GM21447 (cell line): ENCODE results near the gene SH3GL1.
"Not testable (repeated sequence)": the region's sequence is repeated elsewhere in the genome, so short reads cannot be mapped to it uniquely, and the experiment has no call there.

ENCODE experiments used
- ATAC-seq: cut with Tn5 transposase; IDR thresholded peaks from one replicate; pipeline ENCODE4 v1.9.1; 2021; ENCODE audit not compliant: unreplicated experiment

SH3GL1 gene

DNA sequence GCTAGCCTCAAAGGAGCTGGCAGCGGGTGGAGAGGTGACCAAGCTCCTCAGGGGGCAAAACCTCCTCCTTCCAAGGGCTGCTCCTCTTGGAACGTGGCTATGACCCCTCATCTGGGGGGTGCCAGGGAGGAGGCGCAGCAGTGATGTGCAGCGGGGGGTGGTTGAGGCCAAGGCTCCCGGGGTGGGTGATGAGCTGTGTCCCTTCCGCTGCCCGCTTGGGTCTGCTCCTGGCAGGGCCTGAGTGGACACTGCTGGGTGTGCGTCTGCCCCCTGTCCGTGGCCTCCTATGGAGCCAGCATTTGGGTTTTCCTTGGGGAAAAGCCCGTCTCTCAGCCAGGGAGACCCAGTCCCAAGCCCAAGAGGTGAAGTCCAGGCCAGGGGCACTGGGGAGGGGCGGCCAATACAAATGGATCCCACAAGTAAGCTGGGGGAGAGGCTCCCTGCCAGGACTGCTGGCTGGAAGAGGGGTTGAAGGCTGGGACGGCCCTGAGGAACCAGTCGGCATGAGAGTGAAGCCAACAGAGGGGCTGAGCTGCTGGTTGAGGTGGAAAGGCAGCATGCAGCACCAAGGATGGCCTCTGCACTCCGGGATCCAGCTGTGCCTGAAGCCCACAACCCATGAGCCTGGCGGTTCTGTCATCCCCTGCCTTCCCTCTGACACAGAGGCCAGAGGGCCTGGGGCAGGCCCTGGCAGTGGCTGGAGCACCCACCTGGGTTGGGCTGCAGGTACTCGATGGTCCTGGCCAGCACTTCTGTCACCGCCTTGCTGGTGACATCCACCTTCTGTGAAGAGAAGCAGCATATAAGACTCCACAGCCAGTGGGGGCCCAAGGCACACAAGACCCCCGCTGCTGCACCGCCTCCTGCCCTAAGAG, 34.3 kb downstream of the SH3GL1 start:
- ATAC-seq, result no peak

DNA sequence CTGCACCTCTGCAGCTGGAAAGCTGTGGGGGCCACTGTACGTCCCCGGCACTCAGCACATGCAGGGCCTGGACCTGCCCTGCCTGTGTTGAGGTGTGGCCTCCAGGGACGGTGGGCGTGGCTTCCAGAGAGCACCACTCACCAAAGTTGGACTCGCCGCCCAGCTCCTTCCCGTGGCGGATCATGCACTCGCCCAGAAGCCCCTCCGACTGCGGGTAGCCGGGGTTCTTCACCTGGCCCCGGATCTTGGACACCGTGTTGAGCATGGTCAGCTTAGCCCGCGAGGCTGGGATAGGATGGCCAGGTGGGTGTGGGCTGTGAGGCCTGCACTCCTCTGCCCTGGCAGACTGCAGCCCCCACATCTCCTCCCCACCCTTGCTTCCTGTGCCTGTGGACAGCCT, 35.0 kb downstream of the SH3GL1 start:
- no peak for ATAC-seq

DNA sequence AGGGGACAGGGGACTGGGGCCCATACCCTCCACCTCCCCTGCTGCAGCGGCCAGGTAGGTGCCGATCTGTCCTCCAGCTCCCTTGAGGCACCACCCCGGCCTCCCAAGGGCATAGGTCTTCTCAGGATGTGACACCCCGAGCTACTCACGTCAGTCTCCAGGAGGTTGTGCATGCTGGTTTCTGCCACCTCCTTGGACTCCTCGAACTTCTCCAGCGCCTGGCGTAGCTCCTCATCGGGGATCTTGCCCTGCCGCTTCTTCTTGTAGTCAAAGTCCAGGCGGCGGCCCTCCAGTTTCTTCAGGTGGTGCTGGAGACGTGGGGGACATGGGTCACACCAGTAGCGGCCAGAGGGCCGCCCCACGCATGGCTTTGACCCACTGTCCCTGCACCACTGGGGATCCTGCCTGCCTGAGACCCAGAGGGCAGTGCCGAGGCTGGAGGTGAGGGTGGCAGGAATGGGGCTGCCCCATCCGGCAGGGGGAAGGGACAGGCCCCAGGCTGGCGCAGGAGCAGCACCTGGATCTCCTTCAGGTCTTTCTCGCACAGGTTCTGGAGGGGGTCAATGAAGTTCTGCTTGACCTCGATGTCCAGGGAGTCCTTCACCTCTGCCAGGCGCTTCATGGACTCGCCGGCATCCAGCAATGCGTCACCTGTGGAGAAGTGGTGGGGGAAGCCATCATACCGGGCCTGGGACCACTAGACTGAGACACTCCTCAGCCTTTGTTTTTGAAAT, 36.6 kb downstream of the SH3GL1 start:
- ATAC-seq, result no peak

DNA sequence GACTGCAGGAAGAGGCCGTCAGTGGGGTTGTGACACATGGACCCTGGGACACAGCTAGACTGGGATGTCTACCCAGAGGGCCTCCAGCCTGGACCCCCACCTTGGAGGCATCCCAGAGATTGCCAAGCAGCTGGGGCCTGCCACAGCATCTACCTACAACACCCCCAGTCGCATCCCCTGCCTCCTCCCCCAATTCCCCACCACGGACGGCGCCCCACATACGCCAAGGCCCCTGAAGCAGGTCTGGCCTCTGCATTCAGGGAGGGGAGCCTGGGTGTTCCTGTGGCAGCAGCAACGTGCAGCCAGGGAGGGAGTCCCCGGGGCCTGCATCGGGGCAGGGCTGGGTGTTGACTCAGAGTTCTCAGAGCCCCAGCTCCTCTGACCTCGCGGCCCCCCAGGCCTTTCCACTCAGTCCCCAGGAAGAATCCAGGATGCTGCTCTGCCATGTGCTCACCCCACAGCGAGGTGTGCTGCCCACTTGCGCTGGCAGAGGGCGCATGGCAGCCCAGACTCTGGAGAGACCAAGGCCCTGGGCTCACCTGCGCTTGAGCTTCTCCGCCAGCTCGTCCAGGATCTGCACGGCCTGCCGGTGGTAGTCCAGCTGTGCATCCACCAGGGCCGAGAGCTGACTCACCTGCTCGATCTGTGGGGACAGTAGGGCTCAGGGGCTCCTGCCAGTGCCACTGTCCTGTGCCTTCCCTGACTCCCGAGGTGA, 37.4 kb downstream of the SH3GL1 start:
- no peak for ATAC-seq

DNA sequence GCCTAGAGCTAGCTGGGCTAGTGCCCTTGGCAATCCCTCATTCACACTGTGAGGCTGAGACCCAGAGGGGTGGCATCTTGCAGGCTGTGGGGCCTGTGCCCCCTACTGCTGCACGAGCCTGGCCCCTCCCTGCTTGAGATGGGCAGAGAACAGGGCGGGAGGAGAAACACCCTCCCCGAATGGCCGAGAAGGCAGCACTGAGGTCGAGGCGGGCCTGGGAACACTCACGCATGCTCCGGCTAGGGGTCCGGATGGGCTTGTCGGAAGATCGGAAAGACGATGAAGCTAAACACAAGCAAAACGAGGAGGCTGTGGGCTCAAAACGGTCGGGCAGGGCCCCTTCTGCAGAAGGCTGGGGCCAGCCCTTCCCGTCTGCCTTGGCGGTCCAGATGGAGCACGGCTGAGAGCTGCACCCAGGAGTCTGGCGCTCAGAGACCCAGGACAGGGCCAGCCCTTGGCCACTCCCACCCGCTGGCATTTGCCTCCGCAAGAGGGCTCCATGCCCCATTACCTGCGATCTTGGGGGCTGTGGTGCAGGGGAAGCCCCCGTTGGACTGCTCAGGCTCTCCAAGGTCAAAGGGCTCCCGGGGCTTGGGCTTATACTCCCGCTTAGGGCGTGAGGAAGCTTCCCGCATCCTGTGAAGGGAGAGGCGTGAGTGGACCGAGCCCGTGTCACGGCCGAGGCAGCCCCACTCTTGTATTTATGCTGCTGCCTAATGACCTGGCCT, 38.1 kb downstream of the SH3GL1 start:
- ATAC-seq, result no peak

DNA sequence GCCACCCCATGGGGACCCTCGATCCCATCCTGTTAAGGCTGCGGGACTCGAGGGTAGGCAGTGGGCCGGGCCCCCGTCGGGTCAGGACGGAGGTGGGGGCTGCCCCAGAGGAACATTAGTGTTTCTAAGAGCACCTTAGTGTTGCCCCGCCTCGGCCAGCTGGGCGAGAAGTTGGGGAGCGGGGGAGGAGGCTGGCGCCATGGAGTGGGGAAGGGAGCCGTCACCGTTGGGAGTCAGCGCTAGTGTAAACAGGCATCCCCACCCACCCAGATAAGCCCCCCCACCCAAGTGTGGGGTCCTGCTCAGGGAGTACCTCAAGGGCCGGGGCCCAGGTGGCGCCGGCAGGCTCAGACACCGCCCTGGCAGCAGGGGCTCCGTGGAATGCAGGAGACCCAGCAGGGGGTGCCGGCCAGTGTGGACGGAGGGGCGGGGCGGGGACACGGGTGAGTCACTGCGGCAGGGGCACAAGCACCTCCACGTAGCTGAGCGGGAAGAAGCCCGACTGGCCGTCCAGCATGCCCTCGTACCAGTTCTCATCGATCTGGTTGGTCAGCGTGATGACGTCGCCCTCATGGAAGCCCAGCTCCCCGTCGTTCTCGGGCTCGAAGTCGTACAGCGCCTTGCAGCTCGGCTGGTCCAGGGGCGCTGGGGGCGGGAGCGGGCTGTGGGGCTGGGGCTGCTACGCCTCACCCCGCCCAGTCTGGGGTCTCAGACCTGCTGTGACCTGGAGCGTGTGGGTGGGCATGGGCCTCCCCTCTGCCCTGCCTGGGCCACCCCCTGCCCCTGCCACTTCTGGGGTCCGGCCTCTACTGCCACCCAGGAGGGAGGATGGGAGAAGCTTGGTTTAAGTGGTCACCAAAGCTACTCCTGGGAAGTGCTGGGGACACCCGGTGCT, 38.9 kb downstream of the SH3GL1 start:
- no peak for ATAC-seq

GRCh38 chr19:4360641-4361151, 39.7 kb downstream of the SH3GL1 start:
- ATAC-seq, result no peak

GRCh38 chr19:4360081-4360569, 40.2 kb downstream of the SH3GL1 start:
- no peak for ATAC-seq

- ATAC-seq, result no peak
Observed at GRCh38 chr19:4359627-4360000, 40.7 kb downstream of the SH3GL1 start.

DNA sequence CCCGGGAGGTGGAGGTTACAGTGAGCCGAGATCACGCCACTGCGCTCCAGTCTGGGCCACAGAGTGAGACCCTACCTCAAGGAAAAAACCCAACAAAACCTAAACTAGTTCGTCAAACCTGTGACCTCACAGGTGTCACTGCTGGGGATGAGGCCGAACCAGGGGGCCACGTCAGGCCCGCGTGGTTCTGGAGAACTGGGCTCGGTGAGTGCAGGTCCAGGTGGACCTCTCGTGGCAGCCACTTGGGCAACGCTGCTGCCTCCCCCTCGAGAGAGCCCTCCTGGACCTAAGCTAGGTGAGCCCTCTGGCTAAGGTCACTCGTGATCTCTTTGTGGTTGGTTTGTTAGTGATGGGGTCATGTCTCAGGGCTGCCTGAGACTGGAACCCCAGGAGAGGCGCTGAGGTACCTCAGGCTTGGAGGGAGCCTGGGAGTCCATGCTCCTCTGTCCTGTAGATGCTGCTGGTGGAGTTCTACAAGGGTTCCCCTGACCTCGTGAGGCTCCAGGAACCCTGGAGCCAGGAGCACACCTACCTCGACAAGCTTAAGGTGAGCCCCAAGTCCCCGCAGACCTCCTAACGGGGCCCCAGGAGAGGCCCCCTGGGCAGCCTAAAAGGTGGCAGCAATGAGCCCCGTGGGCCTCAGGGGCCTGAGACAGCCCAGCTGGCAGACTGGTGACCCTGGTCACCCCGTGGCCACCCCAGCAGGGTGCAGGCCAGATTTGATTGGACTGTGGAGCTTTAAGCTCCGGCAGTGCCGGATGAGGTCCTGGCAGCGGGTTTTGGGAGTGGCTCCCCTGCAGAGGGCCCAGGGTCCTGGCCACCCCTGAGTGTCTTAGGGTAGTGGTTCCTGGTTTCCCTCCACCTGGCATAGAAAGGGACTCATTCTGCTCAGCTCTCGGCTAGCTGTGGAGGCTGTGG, 41.4 kb downstream of the SH3GL1 start:
- no peak for ATAC-seq

- ATAC-seq, result no peak
Observed at GRCh38 chr19:4357921-4358326, 42.4 kb downstream of the SH3GL1 start.

- ATAC-seq, result no peak
Observed at GRCh38 chr19:4357095-4357797, 43.1 kb downstream of the SH3GL1 start.

DNA sequence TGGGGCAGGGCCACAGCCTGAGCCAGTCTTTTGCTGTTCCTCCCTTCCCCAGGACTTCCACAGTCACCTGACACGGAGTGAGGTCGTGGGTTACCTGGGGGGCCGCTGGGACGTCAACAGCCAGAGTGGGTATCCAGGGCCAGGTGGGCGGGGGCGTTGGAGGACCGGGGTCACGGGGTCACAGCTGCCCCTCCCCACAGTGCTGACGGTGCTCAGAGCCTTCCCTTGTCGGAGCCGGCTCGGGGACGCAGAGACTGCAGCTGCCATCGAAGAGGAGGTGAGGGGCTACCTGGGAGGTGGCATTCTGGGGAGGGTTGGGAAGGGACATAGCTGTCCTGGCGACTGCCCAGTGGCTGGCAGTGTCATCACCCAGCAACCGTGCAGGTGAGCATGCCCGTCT, 45.5 kb downstream of the SH3GL1 start:
- ATAC-seq, result no peak

GRCh38 chr19:4354282-4354681, 46.1 kb downstream of the SH3GL1 start:
- ATAC-seq, result no peak

DNA sequence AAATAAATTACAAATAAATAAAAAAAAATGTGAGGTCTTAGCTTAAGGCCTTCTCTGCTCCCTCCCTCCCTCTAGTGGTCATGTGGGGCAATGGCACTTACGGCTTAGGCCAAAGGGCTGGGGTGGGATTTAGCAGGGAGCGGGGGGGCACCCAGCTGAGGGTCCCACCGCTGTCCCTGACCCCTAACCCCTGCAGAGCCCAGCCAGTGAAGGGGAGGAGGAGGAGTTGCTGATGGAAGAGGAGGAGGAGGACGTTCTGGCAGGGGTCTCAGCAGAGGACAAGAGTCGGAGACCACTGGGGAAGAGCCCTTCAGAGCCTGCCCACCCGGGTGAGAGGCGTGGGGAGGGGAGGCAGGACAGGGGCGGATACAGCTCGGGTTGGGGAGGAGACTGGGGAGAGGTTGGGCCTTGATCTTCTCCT, 47.6 kb downstream of the SH3GL1 start:
- ATAC-seq, result no peak

DNA sequence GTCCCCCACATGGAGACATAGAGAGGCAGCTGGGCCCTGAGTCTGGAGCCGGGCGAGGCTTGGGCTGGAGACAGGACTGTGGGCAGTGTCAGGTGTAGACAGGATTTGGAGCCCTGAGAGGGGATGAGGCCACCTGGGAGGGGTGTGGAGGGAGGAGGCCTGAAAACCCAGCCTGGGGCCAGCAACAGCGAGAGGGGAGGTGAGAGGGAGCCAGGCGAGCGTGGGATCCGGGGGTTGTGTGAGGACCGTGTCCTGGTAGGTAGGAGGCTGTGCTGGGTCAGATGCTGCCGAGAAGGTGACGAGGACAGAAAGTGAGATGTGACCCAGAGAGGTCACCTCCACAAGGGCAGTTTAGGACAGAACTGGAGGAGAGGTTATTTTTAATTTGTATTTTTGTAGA, 49.6 kb downstream of the SH3GL1 start:
- no peak for ATAC-seq

- ATAC-seq, result no peak
Observed at GRCh38 chr19:4350111-4350510, 50.2 kb downstream of the SH3GL1 start.

DNA sequence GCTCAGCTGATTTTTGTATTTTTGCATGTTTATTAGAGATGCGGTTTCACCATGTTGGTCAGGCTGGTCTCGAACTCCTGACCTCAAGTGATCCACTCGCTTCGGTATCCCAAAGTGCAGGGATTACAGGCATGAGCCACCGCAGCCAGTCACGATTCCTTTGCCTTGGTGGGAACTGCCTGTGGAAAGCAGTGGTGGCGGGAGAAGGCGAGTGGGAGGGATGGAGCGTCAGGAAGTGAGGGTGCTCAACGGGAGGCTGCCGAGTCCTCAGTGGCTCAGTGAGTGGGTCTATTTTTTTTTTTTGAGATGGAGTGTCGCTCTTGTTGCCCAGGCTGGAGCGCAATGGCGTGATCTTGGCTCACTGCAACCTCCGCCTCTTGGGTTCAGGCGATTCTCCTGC, 51.1 kb downstream of the SH3GL1 start:
- ATAC-seq, result not testable (repeated sequence)
